GM19452 (cell line): ENCODE results near the gene HEPACAM.

ENCODE experiments used
- ATAC-seq: cut with Tn5 transposase; IDR thresholded peaks from one replicate; pipeline ENCODE4 v1.9.1; 2021; ENCODE audit not compliant: unreplicated experiment

Gene HEPACAM

GRCh38 chr11:124943254-124943616 lies 7.4 kb upstream of the HEPACAM start:
- no peak for ATAC-seq

GRCh38 chr11:124942466-124943253 lies 6.8 kb upstream of the HEPACAM start:
- no peak for ATAC-seq

DNA sequence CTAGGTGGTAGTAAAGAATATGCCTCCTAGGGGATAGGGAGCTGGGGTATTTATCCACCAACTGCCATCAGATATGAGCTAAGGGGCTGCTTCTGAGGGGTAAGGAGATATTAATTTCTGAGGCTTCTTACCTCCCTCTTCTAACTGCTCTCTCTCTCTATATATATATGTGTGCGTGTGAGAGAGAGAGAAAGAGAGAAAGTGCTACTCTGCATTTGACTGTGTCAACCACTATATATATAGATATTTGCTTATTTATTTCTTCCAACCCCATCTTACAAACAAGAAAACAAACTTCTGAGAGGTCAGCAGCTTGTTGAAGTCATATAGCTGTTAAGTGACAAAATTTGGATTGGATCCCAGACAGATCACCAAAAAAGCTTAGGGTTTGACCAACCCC lies 5.9 kb upstream of the HEPACAM start:
- ATAC-seq, result no peak

- no peak for ATAC-seq
These were observed 3.1 kb upstream of the HEPACAM start for GRCh38 chr11:124938970-124939369.

GRCh38 chr11:124938206-124938765 lies 2.4 kb upstream of the HEPACAM start:
- ATAC-seq, result no peak

DNA sequence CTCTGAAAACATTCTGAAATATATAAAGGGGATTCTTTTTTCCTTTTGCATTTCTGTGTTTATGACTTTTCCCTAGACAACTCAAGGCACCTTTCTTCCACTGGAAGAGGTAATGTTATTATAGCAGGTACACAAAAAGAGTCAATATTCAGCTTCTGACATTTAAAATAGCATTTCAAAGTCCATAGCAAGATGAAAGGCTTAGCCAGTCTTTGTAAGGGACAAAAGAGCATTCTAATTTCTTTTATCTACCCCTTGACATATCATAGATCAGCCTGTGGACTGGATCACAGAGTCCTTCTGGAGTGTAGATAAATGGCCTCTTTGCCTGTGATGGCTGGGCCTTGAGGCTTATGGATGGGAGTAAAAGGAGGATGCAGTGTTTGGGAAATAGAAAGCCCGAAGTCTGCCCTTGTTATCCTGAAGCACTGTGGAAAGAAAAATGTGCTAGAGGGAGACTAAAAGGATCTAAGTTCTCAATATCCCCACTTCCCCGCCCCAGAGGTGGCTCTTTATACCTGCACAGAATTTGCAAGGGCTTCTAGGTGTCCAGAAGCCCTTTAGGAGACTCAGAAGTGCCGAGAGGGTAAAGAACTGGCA lies 1.6 kb upstream of the HEPACAM start:
- ATAC-seq, result no peak

- ATAC-seq, result no peak
These were observed 842 bp downstream of the HEPACAM start for GRCh38 chr11:124934862-124935547.

GRCh38 chr11:124930799-124931198 lies 5.0 kb downstream of the HEPACAM start:
- peak; percentile 82 for ATAC-seq

DNA sequence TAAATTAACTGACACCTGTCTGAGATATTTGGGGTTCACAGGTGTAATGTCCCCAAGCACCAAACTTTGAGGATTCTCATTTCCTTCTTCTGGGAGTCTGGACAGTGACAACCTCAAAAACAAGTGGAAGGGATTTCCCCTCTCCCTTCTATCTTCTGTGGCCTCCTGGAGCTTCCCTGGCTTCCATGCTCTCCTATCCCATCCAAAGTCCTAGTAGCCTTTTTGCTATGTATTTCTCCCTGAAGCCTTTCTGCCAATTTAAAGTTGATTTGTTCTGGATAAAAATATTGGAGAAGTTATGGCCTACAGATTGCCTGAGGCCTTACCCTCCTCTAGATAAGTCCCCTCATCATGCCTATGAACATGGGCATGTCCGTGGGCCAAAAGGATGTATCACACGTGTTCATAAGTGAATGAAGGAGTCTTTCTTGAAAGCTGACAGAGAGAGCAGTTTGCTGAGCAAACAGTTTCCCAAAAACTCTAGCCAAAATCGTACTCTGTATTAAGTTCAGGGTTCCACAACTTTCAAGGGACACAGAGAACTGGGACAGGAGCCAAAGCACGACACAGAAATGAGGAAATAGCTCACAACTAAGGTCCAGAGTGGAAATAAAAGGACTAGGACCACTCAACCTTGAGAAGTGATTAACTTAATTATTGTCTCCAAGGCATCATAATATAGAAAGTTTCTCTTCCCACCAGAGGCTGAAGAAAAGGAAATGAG lies 6.7 kb downstream of the HEPACAM start:
- no peak for ATAC-seq

GRCh38 chr11:124923296-124923695 lies 12.6 kb downstream of the HEPACAM start:
- no peak for ATAC-seq

GRCh38 chr11:124922831-124923230 lies 13.0 kb downstream of the HEPACAM start:
- no peak for ATAC-seq

DNA sequence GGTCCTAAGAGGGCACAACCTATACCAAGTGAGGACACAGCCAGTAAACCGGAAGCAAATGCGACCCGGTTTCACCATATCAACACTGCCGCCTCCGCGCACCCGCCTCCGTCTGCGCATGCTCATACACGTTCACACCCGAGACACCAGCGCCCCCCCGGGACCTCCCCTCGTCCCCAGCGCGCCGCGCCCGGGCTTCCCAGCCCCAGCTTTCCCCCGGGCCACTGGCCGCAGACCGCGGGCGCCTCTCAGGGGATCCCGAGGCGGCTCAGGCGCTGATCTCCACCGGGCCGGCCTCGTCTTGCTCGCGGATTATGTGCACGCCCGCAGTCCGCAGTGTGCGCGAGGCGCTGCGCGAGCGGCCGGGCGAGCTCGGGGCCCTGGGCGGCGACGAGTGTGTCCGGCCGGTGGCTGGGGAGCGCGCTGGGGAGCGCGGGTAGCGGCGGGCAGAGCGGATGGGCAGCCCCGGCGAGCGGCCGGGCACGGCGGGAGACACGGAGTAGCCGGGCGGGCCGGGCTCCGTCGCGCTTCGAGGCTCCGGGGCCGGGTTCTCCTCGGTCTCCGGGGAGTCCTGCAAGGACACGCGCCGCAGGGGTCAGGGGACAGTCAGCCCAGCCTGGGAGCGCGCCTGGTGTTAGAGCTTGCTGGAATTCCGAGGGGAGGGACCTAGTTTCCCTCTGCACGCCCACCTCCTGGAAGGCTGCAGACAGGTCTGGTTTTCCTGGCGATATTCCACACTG lies 14.8 kb downstream of the HEPACAM start:
- peak; percentile 70 for ATAC-seq

DNA sequence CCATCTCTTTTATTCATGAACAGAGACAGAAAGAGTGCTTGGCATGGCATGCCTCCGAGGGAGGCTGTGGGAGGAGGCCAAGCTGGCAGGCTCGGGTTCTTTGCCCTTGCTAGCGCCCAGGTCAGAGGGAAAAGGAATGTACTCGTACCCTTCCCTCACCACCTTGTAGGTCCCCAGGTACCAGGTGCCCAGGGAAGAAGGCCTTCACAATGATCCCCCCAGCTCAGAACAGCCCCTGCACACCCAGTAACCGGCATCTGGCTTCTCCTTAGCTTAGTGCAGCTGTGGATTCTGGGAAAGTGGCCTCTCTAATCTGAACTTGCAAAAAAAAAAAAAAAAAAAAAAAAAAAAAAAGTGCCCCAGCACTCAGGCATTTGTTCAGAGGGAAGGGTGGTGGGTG lies 15.5 kb downstream of the HEPACAM start:
- no peak for ATAC-seq

- no peak for ATAC-seq
These were observed 15.9 kb downstream of the HEPACAM start for GRCh38 chr11:124919898-124920297.

DNA sequence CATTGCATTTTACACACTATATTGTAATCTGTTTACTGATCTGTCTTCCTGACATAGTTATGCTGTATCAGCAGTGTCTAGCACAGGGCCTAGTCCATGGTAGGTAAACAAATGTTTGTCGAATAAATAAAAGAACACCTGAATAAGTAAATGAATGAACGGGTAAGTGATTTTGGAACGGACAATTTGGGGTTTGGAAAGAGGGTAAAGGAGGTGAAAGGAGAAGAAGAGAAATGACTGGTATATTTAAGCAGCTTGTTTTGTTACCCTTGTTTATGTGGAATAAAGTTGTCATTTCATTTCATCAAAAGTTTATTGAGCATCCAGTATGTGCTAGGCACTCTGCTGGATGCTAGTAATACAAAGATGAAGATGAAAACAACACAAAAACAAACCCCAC lies 16.9 kb downstream of the HEPACAM start, which contains the start of gene HEPN1:
Gene HEPN1, plus strand, starts transcription at position 301 of the 400 bp plus-strand sequence.
- ATAC-seq, result no peak

DNA sequence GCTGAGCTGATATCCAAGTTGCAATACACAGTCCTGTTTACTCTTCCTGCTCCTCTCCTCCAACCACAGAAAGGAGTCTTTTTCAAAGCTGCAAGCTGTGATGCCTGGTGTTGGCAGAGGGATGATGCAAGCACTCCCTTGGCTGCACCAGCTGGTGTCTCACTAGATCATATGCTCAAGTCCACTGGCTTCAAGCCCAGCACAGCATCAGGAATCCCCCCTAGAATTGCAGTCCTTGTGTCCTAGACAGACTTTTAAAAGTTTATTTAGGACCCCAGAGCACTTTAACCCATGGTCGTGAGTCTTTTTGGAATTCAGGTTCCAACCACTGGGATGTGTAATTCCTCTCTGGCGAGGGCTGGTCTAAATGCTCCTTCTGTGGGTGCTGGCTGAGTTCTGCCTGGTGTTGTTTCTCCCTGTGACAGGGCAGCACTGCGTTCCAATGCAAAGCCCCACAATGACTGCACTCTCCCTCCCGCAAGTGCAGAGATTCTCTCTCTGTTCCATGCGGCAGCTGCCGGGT lies 18.7 kb downstream of the HEPACAM start:
- ATAC-seq, result no peak

DNA sequence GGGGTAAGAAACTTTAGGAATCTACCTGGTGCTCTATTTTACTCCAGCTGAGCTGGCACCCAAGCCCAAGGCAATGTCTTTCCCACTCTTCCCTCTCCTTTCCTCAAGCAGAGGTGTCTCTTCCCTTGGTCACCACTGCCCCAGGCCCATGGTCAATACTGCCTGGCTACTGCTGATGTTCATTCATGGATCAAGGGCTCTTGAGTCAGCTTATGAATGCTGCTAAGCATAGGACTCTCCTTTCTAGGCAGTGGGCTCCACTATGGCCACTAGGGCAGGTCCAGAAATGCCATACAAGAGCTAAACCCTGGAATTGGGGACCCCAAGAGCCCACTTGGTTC lies 19.5 kb downstream of the HEPACAM start:
- no peak for ATAC-seq

GRCh38 chr11:124915541-124916369 lies 20.1 kb downstream of the HEPACAM start:
- no peak for ATAC-seq

DNA sequence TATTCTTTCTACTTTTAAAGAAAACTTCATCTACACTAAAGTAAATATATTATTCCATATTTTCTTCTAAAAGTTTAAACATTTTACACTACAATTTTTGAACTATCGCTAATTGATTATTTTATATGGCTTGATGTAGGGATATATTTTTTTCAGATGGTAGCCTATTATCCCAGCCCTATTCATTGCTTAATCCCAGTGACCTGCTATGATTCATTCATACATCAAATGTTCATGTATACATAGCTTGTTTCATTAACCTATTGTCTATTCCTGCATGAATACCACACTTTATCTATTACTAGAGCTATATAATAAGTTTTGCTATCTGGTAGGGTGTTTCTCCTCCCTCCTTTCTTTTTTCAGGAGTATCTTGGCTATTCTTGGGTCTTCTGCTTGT lies 33.2 kb downstream of the HEPACAM start:
- no peak for ATAC-seq
